GM18517 (cell line): Measurements from ENCODE around the gene PAPSS2.
"Not testable (repeated sequence)": the region's sequence is repeated elsewhere in the genome, so short reads cannot be mapped to it uniquely, and the experiment has no call there.

Experiments
- ATAC-seq: cut with Tn5 transposase; IDR thresholded peaks from one replicate; pipeline ENCODE4 v1.9.1; 2021; ENCODE audit warnings: mild to moderate bottlenecking, moderate library complexity; ENCODE audit not compliant: unreplicated experiment

PAPSS2 gene

GRCh38 chr10:87702260-87702972 lies 42.7 kb downstream of the PAPSS2 start:
- ATAC-seq = no peak

GRCh38 chr10:87702973-87703294 lies 43.3 kb downstream of the PAPSS2 start:
- no peak for ATAC-seq

- no peak for ATAC-seq
Measured at GRCh38 chr10:87703771-87704170, 44.1 kb downstream of the PAPSS2 start.

DNA sequence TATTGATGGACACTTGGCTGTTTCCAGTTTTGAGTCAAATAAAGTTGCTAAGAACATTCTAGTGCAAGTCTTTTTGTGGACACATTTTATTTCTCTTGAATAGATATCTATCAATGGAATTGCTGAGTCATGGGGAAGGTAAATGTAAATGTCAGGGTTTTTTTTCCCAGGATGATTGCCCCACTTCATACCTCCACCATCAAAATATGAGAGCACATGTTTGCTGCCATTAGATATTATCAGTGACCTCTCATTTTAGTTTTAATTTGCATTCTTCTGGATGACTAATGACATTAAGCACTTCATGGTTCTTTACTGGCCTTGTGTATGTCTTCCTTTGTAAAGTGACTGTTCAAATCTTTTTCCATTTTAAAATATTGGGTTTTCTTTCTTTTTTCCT lies 45.7 kb downstream of the PAPSS2 start:
- ATAC-seq = no peak

- ATAC-seq = no peak
Measured at GRCh38 chr10:87706731-87707130, 47.1 kb downstream of the PAPSS2 start.

- ATAC-seq = no peak
Measured at GRCh38 chr10:87707254-87707653, 47.6 kb downstream of the PAPSS2 start.

GRCh38 chr10:87712913-87713616 lies 53.4 kb downstream of the PAPSS2 start:
- no peak for ATAC-seq

GRCh38 chr10:87713707-87714106 lies 54.0 kb downstream of the PAPSS2 start:
- ATAC-seq = no peak

- ATAC-seq = no peak
Measured at GRCh38 chr10:87715552-87716347, 56.1 kb downstream of the PAPSS2 start.

GRCh38 chr10:87716348-87716670 lies 56.6 kb downstream of the PAPSS2 start:
- no peak for ATAC-seq

DNA sequence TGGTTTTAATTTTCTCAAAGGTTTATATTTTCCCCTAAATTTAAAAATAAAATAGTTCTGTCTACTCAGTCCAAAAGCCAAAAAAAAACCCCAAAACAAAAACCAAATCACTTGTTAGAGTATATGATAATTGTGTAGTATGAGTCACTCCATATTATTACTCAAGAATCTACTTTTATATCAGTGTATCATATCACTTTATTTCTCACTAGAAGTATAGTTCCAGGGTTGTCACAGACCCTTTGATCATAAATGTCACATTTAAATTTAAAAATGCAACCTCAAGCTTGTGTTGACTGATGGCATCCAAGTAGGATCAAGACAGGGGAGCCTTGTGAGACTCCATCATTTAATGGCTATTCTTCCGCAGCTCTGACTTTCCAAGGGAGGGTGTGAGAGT lies 61.0 kb downstream of the PAPSS2 start:
- no peak for ATAC-seq

GRCh38 chr10:87721781-87722180 lies 62.1 kb downstream of the PAPSS2 start:
- ATAC-seq = no peak

DNA sequence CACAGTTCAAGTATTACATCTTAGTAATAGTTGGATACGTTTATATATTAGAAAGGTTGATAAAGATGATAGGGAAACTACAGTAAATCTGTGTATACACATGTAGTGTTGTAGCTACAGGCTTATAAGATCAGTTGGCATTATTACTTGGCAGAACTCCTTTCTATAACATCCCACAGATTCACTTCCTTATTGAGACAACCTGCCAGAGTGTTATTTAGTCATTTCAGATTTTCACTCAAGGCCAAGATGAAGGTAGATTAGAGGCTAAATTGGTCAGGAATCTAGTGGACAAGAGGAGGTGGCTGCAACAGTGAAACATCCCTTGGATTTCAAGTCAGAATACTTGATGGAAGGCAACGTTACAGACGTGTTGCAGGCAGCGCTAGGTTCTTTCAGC lies 63.0 kb downstream of the PAPSS2 start:
- no peak for ATAC-seq

- ATAC-seq = no peak
Measured at GRCh38 chr10:87723500-87723899, 63.8 kb downstream of the PAPSS2 start.

- ATAC-seq = no peak
Measured at GRCh38 chr10:87724789-87725188, 65.1 kb downstream of the PAPSS2 start.

GRCh38 chr10:87729940-87730339 lies 70.3 kb downstream of the PAPSS2 start:
- no peak for ATAC-seq

GRCh38 chr10:87733081-87733480 lies 73.4 kb downstream of the PAPSS2 start:
- no peak for ATAC-seq

GRCh38 chr10:87734987-87735827 lies 75.5 kb downstream of the PAPSS2 start:
- no peak for ATAC-seq

DNA sequence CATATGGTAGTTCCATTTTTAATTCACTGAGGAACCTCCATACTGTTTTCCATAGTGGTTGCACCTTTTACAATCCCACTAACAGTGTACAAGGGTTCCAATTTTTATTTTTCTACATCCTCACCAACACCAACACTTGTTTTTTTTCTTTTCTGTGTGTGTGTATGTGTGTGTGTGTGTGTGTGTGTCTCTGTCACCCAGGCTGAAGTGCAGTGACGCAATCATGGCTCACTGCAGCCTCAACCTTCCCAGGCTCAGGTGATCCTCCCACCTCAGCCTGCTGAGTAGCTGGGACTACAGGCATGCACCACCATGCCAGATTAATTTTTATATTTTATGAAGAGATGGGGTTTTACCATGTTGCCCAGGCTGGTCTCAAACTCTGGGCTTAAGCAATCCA lies 78.6 kb downstream of the PAPSS2 start:
- ATAC-seq = not testable (repeated sequence)

DNA sequence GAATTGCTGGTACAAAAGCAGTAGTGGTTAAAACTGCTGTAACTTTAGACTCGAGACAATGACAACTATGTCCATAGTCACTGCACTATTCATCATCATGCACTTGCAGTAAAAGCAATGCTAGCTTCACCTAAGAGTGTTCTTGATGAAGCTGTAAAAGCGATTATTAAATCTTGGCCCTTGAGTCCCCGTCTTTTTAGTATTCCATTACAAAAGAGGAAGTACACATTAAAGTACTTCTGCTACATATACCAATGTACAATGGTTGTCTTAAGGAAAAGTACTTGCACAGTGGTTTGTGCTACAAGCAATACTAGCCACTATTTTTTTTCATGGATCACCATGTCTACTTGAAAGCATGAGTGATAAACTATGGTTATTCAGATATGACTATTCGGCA lies 80.0 kb downstream of the PAPSS2 start:
- no peak for ATAC-seq

GRCh38 chr10:87740254-87740655 lies 80.6 kb downstream of the PAPSS2 start:
- no peak for ATAC-seq
